K562 (cell line): ENCODE results near the gene HOXB5. TPM values are rescaled to one million over a fixed set of nuclear protein-coding genes. Genes with fewer than 3 reads are reported as not detected.
A peak's percentile ranks its signal among the peaks of the same experiment; 100 is the strongest.

Source experiments
- HDAC3 ChIP-seq: fragments of 450-650 bp; IDR thresholded peaks from 2 replicates; pipeline ENCODE4 v1.6.1; 2018; ENCODE audit warnings: borderline replicate concordance, mild to moderate bottlenecking, moderate library complexity; ENCODE audit not compliant: partially characterized antibody
- HDAC8 ChIP-seq: fragments of 450-650 bp; IDR thresholded peaks from 2 replicates; pipeline ENCODE4 v1.6.1; 2016; ENCODE audit warnings: mild to moderate bottlenecking, missing genetic modification characterization, moderate library complexity, missing compliant biosample characterization
- NR2C2 ChIP-seq, 2 experiments: fragments of 200-800 bp in 1 of 2; sonication (Bioruptor generic) in 1 of 2; sonication (generic) in 1 of 2; formaldehyde crosslinking in 1 of 2; IDR thresholded peaks; 2 replicates each; pipeline versions ENCODE4 v1.6.1 to v1.8.0; 2016 to 2022; ENCODE audit warnings: mild to moderate bottlenecking in 1 of 2, missing compliant biosample characterization in 1 of 2, missing genetic modification characterization in 1 of 2, missing genetic modification reagents in 1 of 2
- RREB1 ChIP-seq: fragments of 250-450 bp; sonication (Bioruptor Pico); IDR thresholded peaks from 2 replicates; pipeline ENCODE4 v1.4.0; 2020
- TBP ChIP-seq: optimal IDR thresholded peaks from 2 replicates; pipeline ENCODE3; 2011; ENCODE audit warnings: low read depth, low read length, improper control_type of control experiment
- TCFL5 ChIP-seq: fragments of 250-450 bp; sonication (Bioruptor Pico); conservative IDR thresholded peaks from 2 replicates; pipeline ENCODE4 v1.6.1; 2021; ENCODE audit warnings: mild to moderate bottlenecking, moderate library complexity, matching md5 sums
- TFE3 ChIP-seq: fragments of 450-650 bp; formaldehyde crosslinking; IDR thresholded peaks from 2 replicates; pipeline ENCODE4 v1.4.0; 2020; ENCODE audit warnings: mild to moderate bottlenecking, mixed read lengths
- TOE1 ChIP-seq, 2 experiments: fragments of 450-650 bp in 1 of 2; sonication (generic) in 1 of 2; formaldehyde crosslinking in 1 of 2; IDR thresholded peaks; 2 replicates each; pipeline versions ENCODE4 v1.7.1 to v1.8.0; 2016 to 2022; ENCODE audit warnings: borderline replicate concordance in 2 of 2, mild to moderate bottlenecking in 2 of 2, antibody characterized with exemption in 1 of 2, inconsistent platforms in 1 of 2, low read depth in 1 of 2, missing genetic modification reagents in 1 of 2, moderate library complexity in 1 of 2
- XRCC3 ChIP-seq: fragments of 450-650 bp; IDR thresholded peaks from 2 replicates; pipeline ENCODE4 v1.6.1; 2017; ENCODE audit warnings: mild to moderate bottlenecking, moderate library complexity
- ZBTB2 ChIP-seq: fragments of 450-650 bp; IDR thresholded peaks from 2 replicates; pipeline ENCODE4 v1.6.1; 2016; ENCODE audit warnings: antibody characterized with exemption
- ZC3H11A ChIP-seq: IDR thresholded peaks from 2 replicates; pipeline ENCODE4 v1.6.1; 2012; ENCODE audit warnings: low read depth, low read length, improper control_type of control experiment
- ZNF175 ChIP-seq: fragments of 200-800 bp; sonication (Bioruptor generic); IDR thresholded peaks from 2 replicates; pipeline ENCODE4 v1.6.1; 2016; ENCODE audit warnings: low read depth, mild to moderate bottlenecking, missing genetic modification characterization, missing compliant biosample characterization
- ZNF280A ChIP-seq: fragments of 450-650 bp; IDR thresholded peaks from 2 replicates; pipeline ENCODE4 v1.6.1; 2018; ENCODE audit warnings: mild to moderate bottlenecking, low read depth; ENCODE audit not compliant: partially characterized antibody
- ZNF586 ChIP-seq: fragments of 450-650 bp; formaldehyde crosslinking; conservative IDR thresholded peaks from 2 replicates; pipeline ENCODE4 v1.4.0; 2020; ENCODE audit warnings: mild to moderate bottlenecking, moderate library complexity
- polyA plus RNA-seq, 8 experiments: library from polyadenylated mRNA; depleted of rRNA in 4 of 8; stranded (reverse) in 5 of 8; unstranded in 3 of 8; fragments of >200 nt; fragmentation: Nextera tagmentation in 2 of 8; fragmentation: Illumina TruSeq in 1 of 8; extraction: Ambion mirVana in 2 of 8; extraction: Trizol in 1 of 8; gene quantifications; 2 replicates each; pipeline versions ENCODE4 v1.2.1 to v1.2.3, GENCODE V29; 2011 to 2014; ENCODE audit warnings: inconsistent platforms in 1 of 8, missing spikeins in 1 of 8
- total RNA-seq, 7 experiments: library from RNA; depleted of rRNA in 6 of 7; stranded (reverse); fragments of >200 nt in 6 of 7; fragmentation: Illumina TruSeq in 2 of 7; extraction: Trizol in 2 of 7; gene quantifications; 2 replicates each; pipeline versions ENCODE4 v1.2.1 to v1.2.3, GENCODE V29; 2011 to 2021; ENCODE audit warnings: low replicate concordance in 1 of 7

HOXB5 gene
- total and polyA plus RNA-seq, 9 of the 15 experiments (the other 6 are each of a cell fraction or from before 2014, with no cell fraction given) = 0.24 to 2.7 (median 0.65) TPM

- TF ChIP-seq TFE3 (CRISPR knock-in tag) = peak; percentile 98
- peak; percentile 7 for TF ChIP-seq TBP
- TF ChIP-seq XRCC3 = no peak
- no peak for TF ChIP-seq HDAC3
- TF ChIP-seq ZBTB2 = no peak
- TF ChIP-seq NR2C2 (CRISPR knock-in tag; IDR thresholded peaks at IDR 0.05) = no peak
- peak; percentile 34; the same call in 1 of the 2 replicates for TF ChIP-seq NR2C2 (tag; IDR thresholded peaks at IDR 0.05)
- no peak for TF ChIP-seq ZNF175
- TF ChIP-seq RREB1 (CRISPR knock-in tag) = no peak
- peak; percentile 97 for TF ChIP-seq TOE1 (IDR thresholded peaks at IDR 0.05; ENCODE audit: borderline replicate concordance)
- no peak for TF ChIP-seq TOE1 (CRISPR knock-in tag; IDR thresholded peaks at IDR 0.05; ENCODE audit: borderline replicate concordance, low read depth)
- no peak for TF ChIP-seq ZC3H11A
- TF ChIP-seq HDAC8 (tag) = no peak
- TF ChIP-seq TCFL5 (CRISPR knock-in tag) = no peak
- TF ChIP-seq ZNF586 = no peak
- TF ChIP-seq ZNF280A = no peak
Observed at GRCh38 chr17:48610282-48611211, 17.0 kb upstream of the HOXB5 start, which contains the start of gene HOXB7 (continued).
